ENCODE measurements around the gene NAA35. TPM values are rescaled to one million over a fixed set of nuclear protein-coding genes. Genes with fewer than 3 reads are reported as not detected.

Gene NAA35
- total RNA-seq, 3 donors from 2014 or later = 14.2 to 30.4 (median 21.0) TPM

- H3K36me3 ChIP-seq = no peaks in the 10 kb centered on the region
- H3K9me3 ChIP-seq = no peaks in the 10 kb centered on the region
- no peak overlapping the region for H3K4me3 ChIP-seq
- TF ChIP-seq CTCF (IDR thresholded peaks at IDR 0.05) (no peak), POLR2A (IDR thresholded peaks at IDR 0.05) (no peak), POLR2AphosphoS5 (IDR thresholded peaks at IDR 0.05) (no peak)
- no peak overlapping the region for H3K27ac ChIP-seq
- no peaks in the 10 kb centered on the region for H3K27me3 ChIP-seq
- DNase-seq (ENCODE audit: low spot score in 2 of 2) = no peak
- intact Hi-C loops (cut with DNase I; ENCODE audit: low total_unique reads) = no loop called here
- no peaks in the 10 kb centered on the region for H3K4me1 ChIP-seq
These were observed 111.9 kb downstream of the NAA35 start for GRCh38 chr9:86052556-86053468.

GRCh38 chr9:86054695-86055094, 113.7 kb downstream of the NAA35 start:
- H3K4me1 ChIP-seq = no peaks in the 10 kb centered on the region
- H3K36me3 ChIP-seq = no peaks in the 10 kb centered on the region
- H3K27me3 ChIP-seq = no peaks in the 10 kb centered on the region
- no peaks in the 10 kb centered on the region for H3K9me3 ChIP-seq
- DNase-seq (ENCODE audit: low spot score in 2 of 2) = no peak
- no peak for TF ChIP-seq POLR2A (IDR thresholded peaks at IDR 0.05)
- no peak for TF ChIP-seq CTCF (IDR thresholded peaks at IDR 0.05)
- no peak for TF ChIP-seq POLR2AphosphoS5 (IDR thresholded peaks at IDR 0.05)
- no peak overlapping the region for H3K27ac ChIP-seq
- no peak overlapping the region for H3K4me3 ChIP-seq
- intact Hi-C loops (cut with DNase I; ENCODE audit: low total_unique reads) = no loop called here

GRCh38 chr9:86057491-86057890, 116.5 kb downstream of the NAA35 start:
- no peak for DNase-seq (ENCODE audit: low spot score in 2 of 2)
- Histone ChIP-seq H3K4me1 (no peaks in the 10 kb centered on the region), H3K4me3 (no peak overlapping the region), H3K36me3 (no peaks in the 10 kb centered on the region), H3K27me3 (no peaks in the 10 kb centered on the region), H3K9me3 (no peaks in the 10 kb centered on the region), H3K27ac (no peak overlapping the region)
- TF ChIP-seq CTCF (IDR thresholded peaks at IDR 0.05) = no peak
- TF ChIP-seq POLR2AphosphoS5 (IDR thresholded peaks at IDR 0.05) = no peak
- intact Hi-C loops (cut with DNase I; ENCODE audit: low total_unique reads) = no loop called here

GRCh38 chr9:86061972-86062739, 121.2 kb downstream of the NAA35 start:
- H3K27me3 ChIP-seq = no peaks in the 10 kb centered on the region
- H3K36me3 ChIP-seq = no peaks in the 10 kb centered on the region
- H3K9me3 ChIP-seq = no peaks in the 10 kb centered on the region
- H3K4me1 ChIP-seq = no peaks in the 10 kb centered on the region
- TF ChIP-seq POLR2A (IDR thresholded peaks at IDR 0.05) = no peak
- TF ChIP-seq POLR2AphosphoS5 (IDR thresholded peaks at IDR 0.05) = no peak
- no peak for TF ChIP-seq CTCF (IDR thresholded peaks at IDR 0.05)
- DNase-seq (ENCODE audit: low spot score in 2 of 2) = no peak
- H3K4me3 ChIP-seq = no peak overlapping the region
- H3K27ac ChIP-seq = no peak overlapping the region
- intact Hi-C loops (cut with DNase I; ENCODE audit: low total_unique reads) = no loop called here

All from breast epithelium (tissue), 4 donors.